GM19025 (cell line): ENCODE results near the gene EP400.
"Not testable (repeated sequence)": the region's sequence is repeated elsewhere in the genome, so short reads cannot be mapped to it uniquely, and the experiment has no call there.

Experiments used
- ATAC-seq: cut with Tn5 transposase; IDR thresholded peaks from one replicate; pipeline ENCODE4 v1.9.1; 2021; ENCODE audit warnings: mild to moderate bottlenecking, low read depth, moderate library complexity; ENCODE audit not compliant: unreplicated experiment

EP400 gene

DNA sequence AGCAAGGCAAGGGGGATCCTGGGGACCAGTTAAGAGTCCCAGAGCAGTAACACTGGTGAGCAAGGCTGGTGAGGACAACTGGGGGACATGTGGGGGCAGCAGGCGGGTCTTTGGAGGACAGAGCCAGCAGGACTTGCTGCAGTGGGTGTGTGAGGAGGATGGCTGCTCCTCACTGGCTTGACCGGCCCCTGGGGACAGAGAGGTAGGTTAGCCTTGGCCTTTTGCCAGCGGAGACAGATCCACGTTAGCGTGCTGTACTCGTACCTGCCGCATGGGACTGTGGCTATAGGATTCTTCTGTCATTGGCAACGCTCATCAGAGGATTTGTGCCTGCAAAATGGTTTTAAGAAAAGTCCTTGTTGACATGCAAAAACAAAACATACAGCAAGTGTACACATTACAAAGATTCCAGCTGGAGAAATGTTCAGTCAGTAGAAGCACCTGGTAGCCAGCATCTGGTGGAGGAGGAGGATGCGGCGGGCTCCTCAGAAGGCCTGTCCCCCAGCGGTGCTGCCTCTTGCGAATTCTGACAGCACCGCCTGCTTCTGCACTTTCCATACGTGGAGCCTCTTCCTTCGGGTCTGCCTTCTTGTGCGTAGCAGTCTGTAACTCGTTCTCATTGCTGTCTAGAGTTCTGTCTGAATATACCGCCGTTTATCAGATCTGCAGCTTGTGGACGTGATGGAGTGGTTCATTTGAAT, 91.3 kb downstream of the EP400 start:
- ATAC-seq = no peak

DNA sequence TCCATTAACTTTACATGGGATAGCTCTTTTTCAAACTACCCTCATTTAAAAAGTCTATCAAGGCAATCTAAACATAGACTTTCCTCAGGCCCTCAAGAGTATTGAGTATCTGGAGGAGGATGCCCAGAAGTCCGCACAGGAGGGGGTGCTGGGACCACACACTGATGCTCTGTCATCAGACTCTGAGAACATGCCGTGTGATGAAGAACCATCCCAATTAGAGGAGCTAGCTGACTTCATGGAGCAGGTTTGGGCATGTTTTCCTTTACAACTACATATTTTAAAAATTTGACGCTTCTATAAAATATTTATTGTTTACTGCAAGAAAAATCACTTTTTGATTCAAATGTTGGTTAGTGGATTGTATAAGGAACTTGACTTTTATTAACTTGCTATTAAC, 93.5 kb downstream of the EP400 start:
- no peak for ATAC-seq

DNA sequence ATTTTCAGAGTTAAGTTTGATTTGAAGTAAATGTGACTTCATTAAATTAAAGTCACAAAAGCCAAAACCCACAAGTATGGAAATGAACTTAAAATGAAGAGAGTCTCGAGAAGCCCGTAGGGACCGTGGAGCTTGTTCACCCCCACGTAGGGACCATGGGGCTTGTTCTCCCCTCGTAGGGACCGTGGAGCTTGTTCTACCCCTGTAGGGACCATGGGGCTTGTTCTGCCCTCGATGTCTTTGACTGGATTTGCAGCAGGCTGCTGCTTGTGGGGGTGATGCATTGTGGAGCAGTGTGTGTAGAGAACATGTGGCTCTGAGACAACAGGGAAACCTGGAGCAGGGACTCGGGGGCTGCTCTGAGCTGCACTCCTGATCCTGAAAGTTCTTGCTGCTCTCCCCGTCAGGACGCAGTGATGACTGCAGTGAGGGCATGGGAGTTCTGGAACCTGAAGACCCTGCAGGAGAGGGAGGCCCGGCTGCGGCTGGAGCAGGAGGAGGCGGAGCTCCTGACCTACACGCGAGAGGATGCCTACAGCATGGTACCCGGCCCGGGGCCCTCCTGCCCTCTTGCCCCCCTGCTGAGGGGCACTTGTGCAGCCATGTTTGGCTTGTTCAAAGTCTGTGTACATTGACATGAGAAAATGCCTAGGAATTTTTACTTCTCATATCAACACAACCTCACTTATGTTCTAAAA, 94.2 kb downstream of the EP400 start:
- ATAC-seq = no peak

DNA sequence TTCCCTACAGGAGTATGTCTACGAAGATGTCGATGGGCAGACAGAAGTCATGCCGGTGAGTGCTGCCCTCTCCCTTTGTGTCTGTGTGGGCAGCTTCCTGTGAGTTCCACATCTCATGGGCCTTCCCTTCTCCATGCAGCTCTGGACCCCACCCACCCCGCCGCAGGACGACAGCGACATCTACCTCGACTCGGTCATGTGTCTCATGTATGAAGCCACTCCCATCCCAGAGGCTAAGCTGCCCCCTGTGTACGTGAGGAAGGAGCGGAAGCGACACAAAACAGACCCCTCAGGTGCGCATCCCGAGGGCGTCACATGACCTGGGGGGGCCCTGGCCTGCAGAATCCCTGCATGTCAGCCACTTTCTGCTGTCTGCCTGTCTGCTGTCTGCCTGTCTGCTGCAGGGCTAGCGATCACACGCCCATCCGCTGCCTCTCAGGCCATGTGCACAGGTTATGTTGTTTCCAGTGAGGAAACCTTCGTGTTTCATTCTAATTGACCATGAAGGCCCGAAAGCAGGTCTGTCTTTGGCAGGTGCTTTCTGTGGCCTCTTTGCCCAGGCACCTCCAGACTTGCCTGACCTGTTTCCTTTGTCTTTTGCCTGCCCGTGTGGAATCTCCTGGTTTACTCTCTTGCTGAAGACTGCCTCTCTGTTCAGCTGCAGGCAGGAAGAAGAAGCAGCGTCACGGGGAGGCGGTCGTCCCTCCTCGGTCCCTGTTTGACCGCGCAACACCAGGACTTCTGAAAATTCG, 95.1 kb downstream of the EP400 start:
- ATAC-seq = no peak

DNA sequence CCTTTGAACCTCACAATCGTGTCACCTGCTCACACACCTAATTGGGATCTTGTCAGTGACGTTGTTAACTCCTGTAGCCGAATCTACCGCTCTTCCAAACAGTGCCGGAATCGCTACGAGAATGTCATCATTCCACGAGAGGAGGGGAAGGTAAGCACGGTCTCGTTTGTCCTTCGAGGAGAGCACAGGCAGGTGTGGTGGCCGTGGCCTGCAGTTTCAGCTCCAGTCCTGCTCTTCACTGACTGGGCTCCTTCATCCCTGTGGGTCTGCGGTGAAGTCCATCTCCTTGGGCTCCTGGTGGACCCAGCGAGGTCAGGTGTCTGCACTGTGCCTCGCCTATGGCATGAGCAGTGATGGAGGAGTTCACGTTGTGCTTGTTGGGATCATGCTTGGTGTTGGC, 96.0 kb downstream of the EP400 start:
- no peak for ATAC-seq

DNA sequence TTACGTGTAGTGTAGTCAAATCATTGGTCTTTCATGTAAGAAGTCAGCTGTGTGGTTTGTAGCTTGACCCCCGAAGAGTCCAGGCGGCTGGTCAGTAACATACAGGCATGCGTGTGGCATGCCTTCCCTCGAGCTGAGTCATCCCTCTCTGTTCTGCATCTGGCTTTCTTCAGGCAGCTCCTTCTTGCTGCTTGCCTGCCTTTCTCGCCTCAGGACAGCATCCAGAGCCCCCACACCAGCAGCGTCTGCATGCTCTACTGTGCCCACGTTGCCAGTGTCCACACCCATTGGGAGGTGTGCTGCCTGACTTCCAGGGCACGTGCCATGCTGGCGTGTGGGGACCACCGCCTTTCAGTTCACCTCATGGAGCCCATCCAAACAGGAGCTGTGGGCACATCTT, 96.8 kb downstream of the EP400 start:
- no peak for ATAC-seq

DNA sequence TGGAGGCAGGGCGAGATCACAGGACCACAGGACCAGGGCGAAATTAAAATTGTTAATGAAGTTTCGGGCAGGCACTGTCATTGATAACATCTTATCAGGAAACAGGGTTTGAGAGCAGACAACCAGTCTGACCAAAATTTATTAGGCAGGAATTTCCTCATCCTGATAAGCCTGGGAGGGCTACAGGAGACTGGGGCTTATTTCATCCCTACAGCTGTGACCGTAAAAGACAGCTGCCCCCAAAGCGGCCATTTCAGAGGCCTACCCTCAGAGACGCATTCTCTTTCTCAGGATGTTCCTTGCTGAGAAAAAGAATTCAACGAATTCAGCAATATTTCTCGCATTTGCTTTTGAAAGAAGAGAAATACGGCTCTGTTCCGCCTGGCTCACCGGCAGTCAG, 97.9 kb downstream of the EP400 start:
- ATAC-seq = not testable (repeated sequence)

DNA sequence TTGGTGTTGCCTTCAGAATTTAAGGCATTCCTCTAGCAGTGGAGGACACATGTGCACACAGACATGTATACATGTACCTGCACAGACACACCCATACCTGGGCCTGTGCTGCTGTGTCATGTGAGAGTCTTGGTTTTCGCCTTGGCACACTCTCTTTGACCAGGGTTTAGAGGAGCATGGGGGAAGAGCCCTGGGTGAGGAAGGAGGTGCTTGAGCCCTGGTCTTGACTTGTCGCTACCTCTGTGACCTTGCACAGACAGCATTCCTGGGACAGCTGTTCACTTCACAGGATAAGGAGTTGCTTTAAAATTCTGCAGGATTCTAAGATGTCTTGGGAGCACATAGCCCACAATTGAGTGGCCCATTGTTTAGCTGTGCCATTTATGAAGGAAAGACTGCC, 99.7 kb downstream of the EP400 start:
- no peak for ATAC-seq

DNA sequence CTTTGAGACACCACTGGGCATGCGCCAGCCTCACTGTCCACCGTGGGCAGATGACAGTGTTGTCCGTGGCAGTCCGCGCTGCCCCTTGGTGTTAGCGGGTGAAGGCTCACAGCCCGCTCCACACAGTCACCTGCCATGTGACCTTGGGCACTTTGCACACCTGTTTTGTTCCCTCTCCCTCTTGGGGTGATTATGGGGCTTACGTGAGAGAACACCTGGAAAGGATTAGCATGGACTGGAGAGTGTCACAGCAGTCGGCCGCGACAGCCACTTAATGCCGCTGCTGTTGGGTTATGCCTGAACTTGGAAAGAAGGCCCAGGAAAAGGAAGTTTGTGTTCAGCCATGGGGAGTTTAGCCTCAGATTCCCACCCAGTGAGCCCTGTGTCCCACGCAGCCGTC, 100.1 kb downstream of the EP400 start:
- no peak for ATAC-seq

DNA sequence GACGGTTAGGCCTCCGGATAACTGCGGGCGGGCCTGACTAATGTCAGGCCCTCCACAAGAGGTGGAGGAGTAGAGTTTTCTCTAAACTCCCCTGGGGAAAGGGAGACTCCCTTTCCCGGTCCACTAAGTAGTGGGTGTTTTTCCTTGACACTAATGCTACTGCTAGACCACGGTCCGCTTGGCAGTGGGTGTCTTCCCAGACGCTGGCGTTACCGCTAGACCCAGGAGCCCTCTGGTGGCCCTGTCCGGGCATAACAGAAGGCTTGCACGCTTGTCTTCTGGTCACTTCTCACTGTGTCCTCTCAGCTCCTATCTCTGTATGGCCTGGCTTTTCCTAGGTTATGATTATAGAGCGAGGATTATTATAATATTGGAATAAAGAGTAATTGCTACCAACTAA, 102.0 kb downstream of the EP400 start:
- not testable (repeated sequence) for ATAC-seq

DNA sequence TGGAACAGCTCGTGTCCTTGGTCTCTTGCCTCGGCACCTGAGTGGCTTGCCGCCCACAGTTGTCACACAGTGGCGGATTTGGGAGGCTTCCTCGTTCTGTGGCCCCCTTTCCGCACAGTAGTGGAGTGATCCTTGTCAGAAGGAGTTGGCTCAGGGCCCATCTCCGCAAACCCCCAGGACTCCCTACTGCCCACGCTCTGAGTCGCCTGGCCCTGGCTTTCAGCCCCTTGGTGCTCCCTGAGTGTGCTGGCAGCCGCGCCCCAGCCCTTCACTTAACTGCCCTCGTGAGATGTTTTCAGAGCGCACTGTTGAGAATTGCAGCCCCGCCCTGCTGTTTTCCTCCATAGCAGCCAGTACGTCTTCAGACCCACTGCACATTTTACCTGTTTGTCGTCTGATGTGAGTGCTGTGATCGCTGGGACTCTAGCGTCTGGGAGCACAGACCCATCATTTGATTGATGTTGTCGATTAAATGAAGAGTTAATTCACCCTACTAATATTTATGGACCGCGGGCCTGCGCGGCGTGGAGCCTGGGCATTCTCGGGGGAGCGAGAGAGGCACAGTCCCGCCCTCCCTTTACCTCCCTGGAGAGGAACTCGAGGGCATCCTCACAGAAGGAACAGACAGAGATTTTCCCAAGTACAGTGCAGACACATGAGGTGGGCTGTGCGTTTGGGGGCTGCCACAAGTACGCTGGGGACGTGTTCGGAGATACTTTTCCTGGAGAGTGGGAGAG, 102.6 kb downstream of the EP400 start:
- ATAC-seq = no peak

DNA sequence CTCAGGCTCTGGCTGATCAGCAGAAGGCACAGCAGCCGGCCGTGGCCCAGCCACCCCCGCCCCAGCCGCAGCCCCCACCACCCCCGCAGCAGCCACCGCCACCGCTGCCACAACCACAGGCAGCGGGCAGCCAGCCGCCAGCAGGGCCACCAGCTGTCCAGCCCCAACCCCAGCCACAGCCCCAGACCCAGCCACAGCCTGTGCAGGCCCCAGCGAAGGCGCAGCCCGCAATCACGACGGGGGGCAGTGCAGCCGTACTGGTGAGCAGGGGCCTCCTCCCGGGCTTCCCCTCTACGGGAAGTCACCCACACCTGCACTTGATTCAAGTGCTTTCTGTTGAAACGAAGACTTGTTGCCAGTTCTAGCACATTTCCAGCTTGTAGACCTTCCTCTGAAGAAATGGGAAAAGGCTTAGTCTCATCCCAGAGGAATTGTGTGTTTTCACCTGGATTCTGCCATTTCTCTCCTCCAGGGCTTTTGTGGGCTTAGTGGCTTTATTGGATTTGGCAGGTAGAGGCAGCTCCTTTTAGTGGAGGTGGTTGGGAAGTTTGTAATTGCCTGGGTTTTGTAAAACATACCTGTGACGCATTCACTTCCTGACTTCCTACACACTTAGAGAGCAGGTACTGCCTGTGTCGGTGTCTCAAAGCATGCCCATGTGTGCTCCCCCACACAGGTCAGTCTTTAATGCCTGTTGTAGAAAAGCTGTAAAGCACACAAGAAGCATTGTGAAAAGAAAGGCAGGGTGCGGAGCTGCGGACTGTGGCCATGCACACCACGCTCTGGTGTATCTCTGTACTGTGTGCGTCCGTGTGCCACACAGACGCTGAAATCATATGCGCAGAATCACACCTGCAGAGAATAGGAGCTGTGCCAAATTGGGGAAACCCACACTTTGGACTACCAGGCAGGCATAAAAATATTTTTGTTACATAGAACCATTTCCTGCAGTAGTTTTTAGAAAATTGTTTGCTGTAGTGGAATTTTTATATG, 103.9 kb downstream of the EP400 start:
- no peak for ATAC-seq

DNA sequence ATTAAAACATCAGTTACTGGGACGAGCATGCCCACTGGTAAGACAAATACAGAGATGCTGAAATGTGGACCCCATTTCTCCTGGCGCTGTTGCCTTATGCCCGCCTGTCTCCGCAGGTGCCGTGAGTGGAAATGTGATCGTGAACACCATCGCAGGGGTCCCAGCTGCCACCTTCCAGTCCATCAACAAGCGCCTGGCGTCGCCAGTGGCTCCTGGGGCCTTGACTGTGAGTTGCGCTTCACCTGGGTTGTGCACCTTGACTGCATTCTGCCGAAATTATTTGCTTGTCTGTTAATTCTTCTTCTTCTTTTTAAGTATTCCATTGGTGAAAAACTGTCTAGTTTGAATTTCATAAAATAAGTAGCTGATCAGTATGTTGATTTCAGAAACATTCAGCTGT, 105.2 kb downstream of the EP400 start:
- no peak for ATAC-seq

DNA sequence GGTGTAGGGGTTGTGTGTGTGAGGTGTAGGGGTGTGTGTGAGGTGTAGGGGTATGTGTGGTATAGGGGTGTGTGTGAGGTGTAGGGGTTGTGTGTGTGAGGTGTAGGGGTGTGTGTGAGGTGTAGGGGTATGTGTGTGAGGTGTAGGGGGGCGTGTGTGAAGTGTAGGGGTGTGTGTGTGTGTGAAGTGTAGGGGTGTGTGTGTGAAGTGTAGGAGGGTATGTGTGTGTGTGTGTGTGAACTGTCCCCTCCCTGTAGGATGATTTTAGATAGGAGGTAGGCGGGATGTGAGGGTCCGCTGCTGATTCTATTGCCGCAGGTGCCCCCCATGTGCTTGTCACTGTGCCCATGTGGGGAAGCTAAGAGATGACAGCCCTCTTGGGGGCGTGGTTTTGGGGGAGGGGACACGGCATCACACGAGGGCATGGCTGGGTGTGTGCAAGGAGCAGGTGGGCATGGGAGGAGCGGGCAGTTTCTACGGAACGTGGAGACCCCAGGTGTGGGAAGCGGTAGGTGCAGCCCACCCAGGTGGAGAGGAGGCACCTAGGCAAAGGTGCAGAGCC, 105.9 kb downstream of the EP400 start:
- ATAC-seq = no peak

DNA sequence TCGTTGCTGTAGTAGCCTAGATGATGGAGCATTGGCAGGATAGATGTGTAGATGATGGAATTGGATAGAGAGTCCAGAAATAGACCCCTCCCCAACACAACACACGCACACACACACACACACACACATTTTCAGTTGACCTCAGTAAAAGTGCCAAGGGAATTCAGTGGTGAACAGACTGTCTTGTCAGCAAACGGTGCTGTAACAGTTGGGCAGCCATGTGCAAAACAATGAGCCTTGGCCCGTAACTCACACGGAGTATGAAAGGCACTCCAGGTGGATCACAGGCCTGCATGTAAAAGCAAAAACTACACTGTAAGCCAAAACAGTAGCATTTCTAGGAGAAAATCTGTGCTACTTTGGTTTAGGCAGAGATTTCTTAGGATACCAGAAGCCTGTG, 106.6 kb downstream of the EP400 start:
- no peak for ATAC-seq

DNA sequence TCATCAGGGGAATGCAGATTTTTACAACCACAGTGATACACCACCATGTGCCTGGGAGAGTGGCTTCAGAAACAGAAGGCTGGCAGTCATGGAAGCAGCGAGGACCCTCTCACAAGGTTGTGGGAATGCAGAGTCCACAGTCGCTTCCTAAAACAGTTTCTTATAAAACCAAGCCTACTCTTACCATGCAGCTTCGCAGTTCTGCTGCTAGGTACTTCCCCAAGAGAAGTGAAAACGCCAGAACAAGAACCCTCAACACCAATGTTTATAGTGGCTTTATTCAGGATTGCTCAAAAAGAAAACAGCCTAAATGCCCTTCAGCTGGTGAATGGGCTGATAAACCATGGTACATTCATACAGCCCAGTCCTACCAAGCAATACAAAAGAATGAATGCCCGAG, 107.2 kb downstream of the EP400 start:
- no peak for ATAC-seq

DNA sequence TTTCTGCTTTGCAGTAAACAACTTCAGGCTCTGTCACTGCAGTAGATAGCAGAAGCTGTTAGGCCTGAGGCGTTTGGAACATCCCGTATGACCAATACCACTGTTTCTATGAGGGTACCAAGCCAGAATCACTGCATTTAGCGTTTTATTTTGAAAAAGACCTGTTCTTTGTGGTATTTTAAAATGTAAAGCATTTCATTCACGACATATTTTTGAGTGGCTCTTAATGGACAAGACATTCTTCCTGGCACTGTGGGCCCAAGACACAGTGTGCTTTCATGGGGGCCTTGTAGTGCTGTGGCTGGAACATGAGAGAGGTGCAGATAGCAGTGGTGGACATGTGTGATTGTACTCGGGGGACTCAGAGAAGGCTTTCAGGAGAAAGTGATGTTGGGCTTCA, 107.9 kb downstream of the EP400 start:
- no peak for ATAC-seq

DNA sequence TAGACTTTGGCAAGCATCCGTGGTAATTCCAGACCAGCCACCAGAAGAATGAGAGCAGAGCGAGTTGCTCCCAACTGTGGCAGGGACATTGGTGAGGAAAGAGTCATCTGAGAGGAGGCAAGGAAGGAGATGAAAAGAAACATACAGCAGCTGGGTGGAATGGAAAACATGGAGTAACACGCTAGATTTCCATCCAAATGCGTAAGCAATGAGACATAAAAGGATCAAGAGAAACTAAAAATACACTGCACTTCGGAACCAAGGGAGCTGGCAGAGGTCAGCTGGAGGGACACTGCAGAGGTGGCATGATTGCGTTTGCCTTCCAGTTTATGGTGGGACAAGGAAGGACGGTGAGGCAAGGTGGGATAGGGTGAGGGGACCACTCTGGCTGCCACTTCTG, 111.5 kb downstream of the EP400 start:
- no peak for ATAC-seq

DNA sequence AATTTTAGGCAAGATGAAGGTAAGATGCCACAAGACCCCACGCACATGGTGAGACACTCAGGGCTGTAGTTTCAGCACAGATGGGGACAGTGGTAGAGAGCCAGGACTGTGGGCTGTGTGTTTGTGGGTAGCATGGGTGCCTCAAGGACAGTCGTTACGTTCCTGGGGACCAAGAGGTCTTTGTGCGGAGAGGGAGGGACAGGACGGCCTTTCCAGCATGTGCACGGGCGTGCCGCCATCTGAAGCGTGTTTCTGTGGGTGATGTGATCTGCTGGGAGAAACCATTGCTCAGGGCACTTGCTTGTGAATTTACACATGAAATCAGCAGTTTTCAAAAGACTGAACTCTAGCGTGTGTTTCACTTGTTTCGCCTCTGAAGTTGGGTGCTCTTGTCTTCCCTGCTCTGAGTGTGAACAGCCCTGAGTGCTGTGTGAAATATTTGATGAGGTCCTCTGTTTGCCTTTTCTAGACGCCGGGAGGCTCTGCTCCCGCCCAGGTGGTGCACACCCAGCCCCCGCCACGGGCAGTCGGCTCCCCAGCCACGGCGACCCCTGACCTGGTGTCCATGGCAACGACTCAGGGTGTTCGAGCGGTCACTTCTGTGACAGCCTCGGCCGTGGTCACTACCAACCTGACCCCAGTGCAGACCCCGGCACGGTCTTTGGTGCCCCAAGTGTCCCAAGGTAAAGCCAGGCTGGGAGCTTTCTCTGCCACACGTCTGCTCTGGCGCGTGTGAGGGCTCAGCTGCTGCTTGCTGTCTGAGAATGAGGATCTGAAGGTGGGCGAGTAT, 112.1 kb downstream of the EP400 start:
- no peak for ATAC-seq
